Adrenal gland (tissue), 5 donors: ENCODE measurements around the gene GJC1.

Experiments
- CTCF ChIP-seq, 6 experiments: fragments of 450-650 bp in 4 of 6; fragments of 200-600 bp in 2 of 6; sonication (generic) in 1 of 6; IDR thresholded peaks; 1 replicate in 5 of 6; 2 replicates in 1 of 6; pipeline versions ENCODE4 v1.5.1 to v1.8.0; 2016 to 2021; ENCODE audit warnings: antibody characterized with exemption in 6 of 6, mild to moderate bottlenecking in 2 of 6, moderate library complexity in 1 of 6
- POLR2A ChIP-seq, 2 donors: fragments of 450-650 bp; IDR thresholded peaks; one replicate each; pipeline ENCODE4 v1.6.1; 2017; ENCODE audit warnings: antibody characterized with exemption in 2 of 2, mild to moderate bottlenecking in 2 of 2, moderate library complexity in 1 of 2
- donor health status: DM: no; HTN: no; CAD: no.

GRCh38 chr17:44829523-44830358 lies at the start of gene GJC1:
- TF ChIP-seq CTCF (IDR thresholded peaks at IDR 0.05) = no peak
- TF ChIP-seq POLR2A (IDR thresholded peaks at IDR 0.05) = no peak
